ENCODE results near the gene CIDEB.

DNA sequence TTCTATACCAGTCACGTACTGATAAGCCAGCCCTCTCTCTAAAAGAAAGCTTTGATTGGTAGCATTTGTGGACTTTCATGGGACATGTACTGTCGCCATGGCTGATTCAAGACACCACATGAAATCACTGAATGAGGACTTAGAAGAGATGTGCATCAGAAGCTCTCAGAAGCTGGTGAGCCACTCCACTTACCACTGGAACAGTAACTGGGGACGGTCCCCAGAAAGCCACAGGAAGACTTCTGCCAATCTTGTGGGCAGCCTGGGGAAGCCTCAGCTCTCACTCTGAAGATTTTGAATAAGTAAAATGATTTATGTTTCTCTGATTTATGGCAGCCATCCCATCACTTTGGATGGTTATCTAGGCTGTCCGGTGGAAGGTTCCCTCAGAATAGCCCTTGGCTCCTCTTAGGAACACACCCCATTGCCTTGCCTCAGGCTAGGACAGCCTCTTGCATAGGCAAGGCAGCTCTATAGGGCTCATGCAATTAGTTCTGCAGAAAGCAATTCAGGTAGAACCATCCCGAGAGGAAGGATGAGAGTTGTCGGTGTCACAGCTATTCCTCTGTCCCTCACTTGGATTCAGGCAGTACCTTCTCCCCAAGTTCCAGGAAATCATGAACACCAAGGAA lies 18.0 kb downstream of the CIDEB start:
- TF ChIP-seq, protein P1, sequence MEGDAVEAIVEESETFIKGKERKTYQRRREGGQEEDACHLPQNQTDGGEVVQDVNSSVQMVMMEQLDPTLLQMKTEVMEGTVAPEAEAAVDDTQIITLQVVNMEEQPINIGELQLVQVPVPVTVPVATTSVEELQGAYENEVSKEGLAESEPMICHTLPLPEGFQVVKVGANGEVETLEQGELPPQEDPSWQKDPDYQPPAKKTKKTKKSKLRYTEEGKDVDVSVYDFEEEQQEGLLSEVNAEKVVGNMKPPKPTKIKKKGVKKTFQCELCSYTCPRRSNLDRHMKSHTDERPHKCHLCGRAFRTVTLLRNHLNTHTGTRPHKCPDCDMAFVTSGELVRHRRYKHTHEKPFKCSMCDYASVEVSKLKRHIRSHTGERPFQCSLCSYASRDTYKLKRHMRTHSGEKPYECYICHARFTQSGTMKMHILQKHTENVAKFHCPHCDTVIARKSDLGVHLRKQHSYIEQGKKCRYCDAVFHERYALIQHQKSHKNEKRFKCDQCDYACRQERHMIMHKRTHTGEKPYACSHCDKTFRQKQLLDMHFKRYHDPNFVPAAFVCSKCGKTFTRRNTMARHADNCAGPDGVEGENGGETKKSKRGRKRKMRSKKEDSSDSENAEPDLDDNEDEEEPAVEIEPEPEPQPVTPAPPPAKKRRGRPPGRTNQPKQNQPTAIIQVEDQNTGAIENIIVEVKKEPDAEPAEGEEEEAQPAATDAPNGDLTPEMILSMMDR (IDR thresholded peaks at IDR 0.05) = no peak
- no peak for TF ChIP-seq POLR2A (IDR thresholded peaks at IDR 0.05)

Measured in gastroesophageal sphincter (tissue), 3 donors.